ENCODE data around the gene COLEC11.
"Not testable (repeated sequence)": the region's sequence is repeated elsewhere in the genome, so short reads cannot be mapped to it uniquely, and the experiment has no call there.

Gene COLEC11

DNA sequence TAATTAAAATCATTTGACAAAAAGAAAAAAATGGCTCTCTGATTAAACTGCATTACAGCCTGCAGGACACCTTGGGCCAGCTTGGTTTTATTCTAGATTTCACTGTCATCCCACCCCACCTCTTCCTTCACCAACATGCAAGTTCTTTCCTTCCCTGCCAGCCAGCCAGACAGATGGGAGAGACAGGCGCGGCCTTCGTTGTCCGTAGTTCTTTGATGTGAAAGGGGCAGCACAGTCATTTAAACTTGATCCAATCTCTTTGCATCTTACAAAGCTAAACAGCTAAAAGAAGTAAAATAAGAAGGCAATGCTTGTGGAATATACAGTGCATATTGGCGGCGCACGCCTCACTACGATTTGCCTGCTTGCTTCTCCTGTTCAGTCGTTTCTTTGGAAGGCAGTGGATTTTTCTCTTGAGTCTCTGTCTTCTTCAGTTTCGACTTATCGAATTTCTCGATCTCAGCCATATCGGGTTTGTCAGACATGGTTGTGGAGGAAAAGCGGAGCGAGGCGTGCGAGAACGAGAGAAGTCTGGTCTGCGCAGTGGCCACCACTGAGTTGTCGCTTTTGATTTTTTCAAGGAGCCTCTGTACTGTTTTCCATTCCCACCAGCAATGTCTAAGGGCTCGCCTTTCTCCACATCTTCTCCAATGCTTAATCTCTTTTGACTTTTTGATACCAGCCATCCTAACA, 22.4 kb downstream of the COLEC11 start:
- Histone ChIP-seq H3K79me2 (ENCODE audit: insufficient read depth, low read length) (no peaks in the 10 kb centered on the region), H3K36me3 (ENCODE audit: low read length) (no peaks in the 10 kb centered on the region), H3F3A (ENCODE audit: insufficient read depth) (no peaks in the 10 kb centered on the region), H4K20me1 (ENCODE audit: low read depth, low read length) (no peaks in the 10 kb centered on the region), H3K4me2 (ENCODE audit: low read depth, low read length, poor library complexity, severe bottlenecking) (no peak overlapping the region), H3K4me3 (ENCODE audit: insufficient read depth, low read length, poor library complexity, severe bottlenecking) (no peak overlapping the region), H3K27ac (ENCODE audit: low read depth, low read length) (no peak overlapping the region), H3K9ac (ENCODE audit: low read length) (no peak overlapping the region), H2AFZ (ENCODE audit: low read depth, low read length, severe bottlenecking) (no peak overlapping the region), H3K27me3 (ENCODE audit: low read length) (no peaks in the 10 kb centered on the region), H3K9me2 (replicated peaks; ENCODE audit: insufficient read depth, low read length) (no peaks in the 10 kb centered on the region), H3K9me3 (ENCODE audit: insufficient read depth, low read length) (no peaks in the 10 kb centered on the region)
- no peak for TF ChIP-seq EZH2phosphoT487 (conservative IDR thresholded peaks at IDR 0.05; ENCODE audit: low read length)
- TF ChIP-seq, protein P1, sequence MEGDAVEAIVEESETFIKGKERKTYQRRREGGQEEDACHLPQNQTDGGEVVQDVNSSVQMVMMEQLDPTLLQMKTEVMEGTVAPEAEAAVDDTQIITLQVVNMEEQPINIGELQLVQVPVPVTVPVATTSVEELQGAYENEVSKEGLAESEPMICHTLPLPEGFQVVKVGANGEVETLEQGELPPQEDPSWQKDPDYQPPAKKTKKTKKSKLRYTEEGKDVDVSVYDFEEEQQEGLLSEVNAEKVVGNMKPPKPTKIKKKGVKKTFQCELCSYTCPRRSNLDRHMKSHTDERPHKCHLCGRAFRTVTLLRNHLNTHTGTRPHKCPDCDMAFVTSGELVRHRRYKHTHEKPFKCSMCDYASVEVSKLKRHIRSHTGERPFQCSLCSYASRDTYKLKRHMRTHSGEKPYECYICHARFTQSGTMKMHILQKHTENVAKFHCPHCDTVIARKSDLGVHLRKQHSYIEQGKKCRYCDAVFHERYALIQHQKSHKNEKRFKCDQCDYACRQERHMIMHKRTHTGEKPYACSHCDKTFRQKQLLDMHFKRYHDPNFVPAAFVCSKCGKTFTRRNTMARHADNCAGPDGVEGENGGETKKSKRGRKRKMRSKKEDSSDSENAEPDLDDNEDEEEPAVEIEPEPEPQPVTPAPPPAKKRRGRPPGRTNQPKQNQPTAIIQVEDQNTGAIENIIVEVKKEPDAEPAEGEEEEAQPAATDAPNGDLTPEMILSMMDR (IDR thresholded peaks at IDR 0.05; ENCODE audit: insufficient read depth, low read length, poor library complexity, severe bottlenecking) = no peak

DNA sequence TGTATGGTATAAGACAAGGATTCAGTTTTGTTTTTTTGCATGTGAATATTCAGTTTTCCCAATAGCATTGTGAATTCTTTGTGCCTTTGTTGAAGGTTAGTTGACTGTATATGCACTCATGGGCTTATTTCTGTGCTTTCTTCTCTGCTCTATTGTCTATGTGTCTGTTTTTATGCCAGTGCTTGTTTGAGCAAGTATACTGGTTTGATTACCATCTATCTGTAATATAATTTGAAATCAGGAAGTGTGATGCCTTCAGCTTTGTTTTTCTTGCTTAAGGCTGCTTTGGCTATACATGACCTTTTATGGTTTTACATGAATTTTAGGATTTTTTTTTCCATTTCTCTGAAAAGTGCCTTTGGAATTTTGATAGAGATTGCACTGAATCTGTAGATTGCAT, 23.5 kb downstream of the COLEC11 start:
- Histone ChIP-seq H3F3A (ENCODE audit: insufficient read depth) (no peaks in the 10 kb centered on the region), H2AFZ (ENCODE audit: low read depth, low read length, severe bottlenecking) (no peak overlapping the region), H3K4me3 (ENCODE audit: insufficient read depth, low read length, poor library complexity, severe bottlenecking) (no peak overlapping the region), H3K27me3 (ENCODE audit: low read length) (no peaks in the 10 kb centered on the region), H3K4me2 (ENCODE audit: low read depth, low read length, poor library complexity, severe bottlenecking) (no peak overlapping the region), H3K9ac (ENCODE audit: low read length) (no peak overlapping the region), H4K20me1 (ENCODE audit: low read depth, low read length) (no peaks in the 10 kb centered on the region), H3K9me2 (replicated peaks; ENCODE audit: insufficient read depth, low read length) (no peaks in the 10 kb centered on the region), H3K9me3 (ENCODE audit: insufficient read depth, low read length) (no peaks in the 10 kb centered on the region), H3K36me3 (ENCODE audit: low read length) (no peaks in the 10 kb centered on the region), H3K79me2 (ENCODE audit: insufficient read depth, low read length) (no peaks in the 10 kb centered on the region), H3K27ac (ENCODE audit: low read depth, low read length) (no peak overlapping the region)
- no peak for TF ChIP-seq EZH2phosphoT487 (conservative IDR thresholded peaks at IDR 0.05; ENCODE audit: low read length)
- TF ChIP-seq, protein P1 (IDR thresholded peaks at IDR 0.05; ENCODE audit: insufficient read depth, low read length, poor library complexity, severe bottlenecking) = no peak

DNA sequence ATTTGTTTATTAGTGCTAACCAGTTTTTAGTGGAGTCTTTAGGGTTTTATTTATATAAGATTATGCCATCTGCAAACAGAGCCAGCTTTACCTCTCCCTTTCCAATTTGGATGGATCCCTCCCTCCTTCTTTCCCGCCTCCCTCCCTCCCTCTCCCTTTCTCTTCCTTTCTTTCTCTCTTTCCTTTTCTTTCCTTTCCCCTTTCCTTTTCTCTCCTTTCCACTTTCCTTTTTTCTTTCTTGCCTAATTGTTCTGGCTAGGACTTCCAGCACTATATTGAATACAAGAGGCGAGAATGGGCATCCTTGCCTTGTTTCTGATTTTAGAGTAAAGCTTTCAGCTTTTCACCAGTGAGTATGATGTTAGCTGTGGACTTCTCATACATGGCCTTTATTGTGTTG, 24.1 kb downstream of the COLEC11 start:
- Histone ChIP-seq H3K4me2 (ENCODE audit: low read depth, low read length, poor library complexity, severe bottlenecking) (no peak overlapping the region), H2AFZ (ENCODE audit: low read depth, low read length, severe bottlenecking) (no peak overlapping the region), H3K79me2 (ENCODE audit: insufficient read depth, low read length) (no peaks in the 10 kb centered on the region), H4K20me1 (ENCODE audit: low read depth, low read length) (no peaks in the 10 kb centered on the region), H3F3A (ENCODE audit: insufficient read depth) (no peaks in the 10 kb centered on the region), H3K9me2 (replicated peaks; ENCODE audit: insufficient read depth, low read length) (no peaks in the 10 kb centered on the region), H3K9me3 (ENCODE audit: insufficient read depth, low read length) (no peaks in the 10 kb centered on the region), H3K36me3 (ENCODE audit: low read length) (no peaks in the 10 kb centered on the region), H3K4me3 (ENCODE audit: insufficient read depth, low read length, poor library complexity, severe bottlenecking) (no peak overlapping the region), H3K27me3 (ENCODE audit: low read length) (no peaks in the 10 kb centered on the region), H3K27ac (ENCODE audit: low read depth, low read length) (no peak overlapping the region), H3K9ac (ENCODE audit: low read length) (no peak overlapping the region)
- TF ChIP-seq, protein P1 (IDR thresholded peaks at IDR 0.05; ENCODE audit: insufficient read depth, low read length, poor library complexity, severe bottlenecking) = no peak
- TF ChIP-seq EZH2phosphoT487 (conservative IDR thresholded peaks at IDR 0.05; ENCODE audit: low read length) = no peak

DNA sequence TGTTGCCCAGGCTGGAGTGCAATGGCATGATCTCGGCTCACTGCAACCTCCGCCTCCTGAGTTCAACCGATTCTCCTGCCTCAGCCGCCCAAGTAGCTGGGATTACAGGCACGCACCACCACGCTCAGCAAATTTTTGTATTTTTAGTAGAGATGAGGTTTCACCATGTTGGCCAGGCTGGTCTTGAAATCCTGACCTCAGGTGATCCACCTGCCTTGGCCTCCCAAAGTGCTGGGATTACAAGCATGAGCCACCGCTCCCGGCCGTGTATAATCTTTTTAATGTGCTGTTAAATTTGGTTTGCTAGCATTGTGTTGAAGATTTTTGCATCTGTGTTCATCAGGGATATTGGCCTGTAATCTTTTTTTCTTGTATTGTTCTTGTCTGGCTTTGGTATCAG, 24.7 kb downstream of the COLEC11 start:
- not testable (repeated sequence) for H3K4me3 ChIP-seq (ENCODE audit: insufficient read depth, low read length, poor library complexity, severe bottlenecking); H3K9me2 ChIP-seq (replicated peaks; ENCODE audit: insufficient read depth, low read length); H4K20me1 ChIP-seq (ENCODE audit: low read depth, low read length); H3K79me2 ChIP-seq (ENCODE audit: insufficient read depth, low read length); H3K27ac ChIP-seq (ENCODE audit: low read depth, low read length); H3F3A ChIP-seq (ENCODE audit: insufficient read depth); H3K4me2 ChIP-seq (ENCODE audit: low read depth, low read length, poor library complexity, severe bottlenecking); H3K36me3 ChIP-seq (ENCODE audit: low read length); H3K9ac ChIP-seq (ENCODE audit: low read length); H3K9me3 ChIP-seq (ENCODE audit: insufficient read depth, low read length); H3K27me3 ChIP-seq (ENCODE audit: low read length); H2AFZ ChIP-seq (ENCODE audit: low read depth, low read length, severe bottlenecking)

Data from SU-DHL-6 (cell line).